Stimulated activated CD8-positive, alpha-beta memory T cell treated with anti-CD3 and anti-CD28 coated beads, Interleukin-7, amount 100 ng/mL, for 1 hour (primary cell): ENCODE results near the gene ATP8B1.

Experiments
- DNase-seq, 2 donors: peaks; one replicate each; pipeline ENCODE4 v3.0.0-alpha.2; 2020; ENCODE audit warnings: low read depth in 2 of 2

The ATP8B1 gene

GRCh38 chr18:57792631-57793301 lies 10.3 kb downstream of the ATP8B1 start:
- no peak for DNase-seq

GRCh38 chr18:57791911-57792310 lies 11.2 kb downstream of the ATP8B1 start:
- no peak for DNase-seq

- DNase-seq = no peak
Observed at GRCh38 chr18:57791192-57791591, 11.9 kb downstream of the ATP8B1 start.

GRCh38 chr18:57790316-57790715 lies 12.8 kb downstream of the ATP8B1 start:
- no peak for DNase-seq

GRCh38 chr18:57789759-57790158 lies 13.4 kb downstream of the ATP8B1 start:
- no peak for DNase-seq

GRCh38 chr18:57789090-57789489 lies 14.0 kb downstream of the ATP8B1 start:
- no peak for DNase-seq

- DNase-seq = no peak
Observed at GRCh38 chr18:57787068-57787685, 15.9 kb downstream of the ATP8B1 start.

- DNase-seq = no peak
Observed at GRCh38 chr18:57785751-57786437, 17.2 kb downstream of the ATP8B1 start.

GRCh38 chr18:57784801-57785114 lies 18.4 kb downstream of the ATP8B1 start:
- no peak for DNase-seq

- no peak for DNase-seq
Observed at GRCh38 chr18:57784034-57784800, 18.9 kb downstream of the ATP8B1 start.

- DNase-seq = no peak
Observed at GRCh38 chr18:57782049-57782448, 21.1 kb downstream of the ATP8B1 start.

- no peak for DNase-seq
Observed at GRCh38 chr18:57780706-57781347, 22.3 kb downstream of the ATP8B1 start.

GRCh38 chr18:57780318-57780705 lies 22.8 kb downstream of the ATP8B1 start:
- DNase-seq = no peak

GRCh38 chr18:57776767-57777166 lies 26.3 kb downstream of the ATP8B1 start:
- DNase-seq = no peak

GRCh38 chr18:57776354-57776753 lies 26.8 kb downstream of the ATP8B1 start:
- DNase-seq = no peak

- no peak for DNase-seq
Observed at GRCh38 chr18:57775937-57776336, 27.2 kb downstream of the ATP8B1 start.

GRCh38 chr18:57772387-57772799 lies 30.7 kb downstream of the ATP8B1 start:
- no peak for DNase-seq

GRCh38 chr18:57771626-57772025 lies 31.5 kb downstream of the ATP8B1 start:
- no peak for DNase-seq

- no peak for DNase-seq
Observed at GRCh38 chr18:57771193-57771592, 31.9 kb downstream of the ATP8B1 start.

GRCh38 chr18:57768537-57769326 lies 34.4 kb downstream of the ATP8B1 start:
- no peak for DNase-seq
